Measurements from ENCODE around the gene ITM2C.

The ITM2C gene

DNA sequence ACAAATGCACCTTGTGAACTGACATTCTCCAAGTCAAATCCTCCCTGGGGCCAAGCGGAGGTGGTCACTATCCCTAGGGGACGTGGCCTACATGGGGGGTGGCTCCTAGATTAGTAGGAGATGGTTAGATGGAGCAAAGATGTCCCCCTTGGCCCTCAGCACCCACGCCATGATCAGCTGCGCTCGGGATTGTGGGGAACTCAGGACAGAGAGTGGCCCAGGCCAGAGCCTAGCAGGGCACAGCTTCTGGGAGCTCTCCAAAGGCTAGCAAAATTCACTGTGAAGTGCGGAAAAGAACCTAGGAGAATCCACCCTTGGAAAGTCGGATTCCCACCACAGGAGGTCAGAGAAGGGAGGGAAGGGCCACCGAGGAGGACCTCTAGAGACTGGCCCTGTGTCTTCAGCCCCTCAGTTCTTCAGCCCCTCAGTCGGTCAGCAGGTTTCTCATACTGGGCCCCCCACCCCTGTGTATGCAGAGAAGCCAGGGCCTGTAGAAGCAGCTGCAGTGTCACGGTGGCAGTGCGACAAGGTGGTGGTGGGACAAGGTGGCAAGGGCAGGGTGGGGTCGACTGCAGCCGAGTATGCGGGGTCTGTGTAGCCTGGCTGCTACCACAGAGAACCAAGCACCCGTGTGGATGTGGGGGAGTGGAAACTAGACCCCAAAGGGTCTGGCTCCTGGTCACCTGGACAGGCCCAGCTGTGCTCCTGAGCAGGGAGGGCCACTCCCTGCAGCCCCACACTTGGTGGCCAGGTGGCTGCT, 41.9 kb downstream of the ITM2C start:
- no peak overlapping the region for H3K9ac ChIP-seq (ENCODE audit: low read length)
- TF ChIP-seq EZH2phosphoT487 (conservative IDR thresholded peaks at IDR 0.05; ENCODE audit: low read length): no peak
- TF ChIP-seq, protein P1, sequence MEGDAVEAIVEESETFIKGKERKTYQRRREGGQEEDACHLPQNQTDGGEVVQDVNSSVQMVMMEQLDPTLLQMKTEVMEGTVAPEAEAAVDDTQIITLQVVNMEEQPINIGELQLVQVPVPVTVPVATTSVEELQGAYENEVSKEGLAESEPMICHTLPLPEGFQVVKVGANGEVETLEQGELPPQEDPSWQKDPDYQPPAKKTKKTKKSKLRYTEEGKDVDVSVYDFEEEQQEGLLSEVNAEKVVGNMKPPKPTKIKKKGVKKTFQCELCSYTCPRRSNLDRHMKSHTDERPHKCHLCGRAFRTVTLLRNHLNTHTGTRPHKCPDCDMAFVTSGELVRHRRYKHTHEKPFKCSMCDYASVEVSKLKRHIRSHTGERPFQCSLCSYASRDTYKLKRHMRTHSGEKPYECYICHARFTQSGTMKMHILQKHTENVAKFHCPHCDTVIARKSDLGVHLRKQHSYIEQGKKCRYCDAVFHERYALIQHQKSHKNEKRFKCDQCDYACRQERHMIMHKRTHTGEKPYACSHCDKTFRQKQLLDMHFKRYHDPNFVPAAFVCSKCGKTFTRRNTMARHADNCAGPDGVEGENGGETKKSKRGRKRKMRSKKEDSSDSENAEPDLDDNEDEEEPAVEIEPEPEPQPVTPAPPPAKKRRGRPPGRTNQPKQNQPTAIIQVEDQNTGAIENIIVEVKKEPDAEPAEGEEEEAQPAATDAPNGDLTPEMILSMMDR (IDR thresholded peaks at IDR 0.05; ENCODE audit: insufficient read depth, low read length, poor library complexity, severe bottlenecking): no peak

DNA sequence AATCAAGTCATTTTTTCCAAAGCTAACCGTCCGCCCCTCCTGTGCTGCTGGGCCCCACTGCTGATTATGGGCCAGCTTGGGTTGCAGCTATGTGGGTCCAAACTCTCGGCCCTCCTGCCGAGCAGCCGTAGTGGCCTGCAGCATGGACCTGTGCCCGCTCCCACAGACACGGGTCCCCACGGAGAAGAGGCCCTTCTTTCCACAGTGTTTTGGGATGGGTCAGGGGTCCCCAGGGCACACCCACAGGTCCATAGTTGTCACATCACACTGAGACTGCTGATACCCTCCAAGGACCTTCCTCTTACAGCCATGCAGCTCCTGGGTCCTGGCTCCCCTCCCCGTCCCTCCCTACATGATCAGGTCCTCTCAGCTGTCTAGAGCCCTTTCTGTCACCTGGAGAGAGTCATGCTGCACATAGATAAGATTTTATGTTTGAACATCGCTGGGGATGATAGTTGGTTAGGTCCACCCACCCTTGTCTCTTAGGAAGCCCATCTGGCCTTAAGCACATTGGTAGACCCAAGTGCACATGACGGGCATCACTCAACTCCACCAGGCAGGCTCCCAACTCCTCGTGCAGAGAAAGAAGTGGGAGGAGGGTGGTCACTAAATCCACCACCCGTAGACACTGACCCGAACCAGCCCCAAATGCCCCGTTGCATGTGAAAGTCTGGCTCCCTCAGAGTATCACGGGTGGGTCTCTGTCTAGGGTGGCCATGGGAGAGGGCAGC, 42.8 kb downstream of the ITM2C start:
- Histone ChIP-seq H3K36me3 (ENCODE audit: low read length) (no peaks in the 10 kb centered on the region), H3K9me3 (ENCODE audit: insufficient read depth, low read length) (no peaks in the 10 kb centered on the region), H3K27me3 (ENCODE audit: low read length) (no peaks in the 10 kb centered on the region), H3K4me2 (ENCODE audit: low read depth, low read length, poor library complexity, severe bottlenecking) (no peak overlapping the region), H3K9me2 (replicated peaks; ENCODE audit: insufficient read depth, low read length) (no peaks in the 10 kb centered on the region), H3K9ac (ENCODE audit: low read length) (no peak overlapping the region), H3K27ac (ENCODE audit: low read depth, low read length) (no peak overlapping the region), H3K4me3 (ENCODE audit: insufficient read depth, low read length, poor library complexity, severe bottlenecking) (no peak overlapping the region), H3K79me2 (ENCODE audit: insufficient read depth, low read length) (no peaks in the 10 kb centered on the region), H2AFZ (ENCODE audit: low read depth, low read length, severe bottlenecking) (no peak overlapping the region), H3F3A (ENCODE audit: insufficient read depth) (no peaks in the 10 kb centered on the region), H4K20me1 (ENCODE audit: low read depth, low read length) (no peaks in the 10 kb centered on the region)
- TF ChIP-seq, protein P1 (IDR thresholded peaks at IDR 0.05; ENCODE audit: insufficient read depth, low read length, poor library complexity, severe bottlenecking): no peak
- TF ChIP-seq EZH2phosphoT487 (conservative IDR thresholded peaks at IDR 0.05; ENCODE audit: low read length): no peak

More for the DNA sequence above, 41.9 kb downstream of the ITM2C start:
- Histone ChIP-seq H3K9me2 (replicated peaks; ENCODE audit: insufficient read depth, low read length) (no peaks in the 10 kb centered on the region), H2AFZ (ENCODE audit: low read depth, low read length, severe bottlenecking) (no peak overlapping the region), H3K27ac (ENCODE audit: low read depth, low read length) (no peak overlapping the region), H3K36me3 (ENCODE audit: low read length) (no peaks in the 10 kb centered on the region), H3K4me2 (ENCODE audit: low read depth, low read length, poor library complexity, severe bottlenecking) (no peak overlapping the region), H3K4me3 (ENCODE audit: insufficient read depth, low read length, poor library complexity, severe bottlenecking) (no peak overlapping the region), H3F3A (ENCODE audit: insufficient read depth) (no peaks in the 10 kb centered on the region), H3K9me3 (ENCODE audit: insufficient read depth, low read length) (no peaks in the 10 kb centered on the region), H4K20me1 (ENCODE audit: low read depth, low read length) (no peaks in the 10 kb centered on the region), H3K79me2 (ENCODE audit: insufficient read depth, low read length) (no peaks in the 10 kb centered on the region), H3K27me3 (ENCODE audit: low read length) (no peaks in the 10 kb centered on the region)

DNA sequence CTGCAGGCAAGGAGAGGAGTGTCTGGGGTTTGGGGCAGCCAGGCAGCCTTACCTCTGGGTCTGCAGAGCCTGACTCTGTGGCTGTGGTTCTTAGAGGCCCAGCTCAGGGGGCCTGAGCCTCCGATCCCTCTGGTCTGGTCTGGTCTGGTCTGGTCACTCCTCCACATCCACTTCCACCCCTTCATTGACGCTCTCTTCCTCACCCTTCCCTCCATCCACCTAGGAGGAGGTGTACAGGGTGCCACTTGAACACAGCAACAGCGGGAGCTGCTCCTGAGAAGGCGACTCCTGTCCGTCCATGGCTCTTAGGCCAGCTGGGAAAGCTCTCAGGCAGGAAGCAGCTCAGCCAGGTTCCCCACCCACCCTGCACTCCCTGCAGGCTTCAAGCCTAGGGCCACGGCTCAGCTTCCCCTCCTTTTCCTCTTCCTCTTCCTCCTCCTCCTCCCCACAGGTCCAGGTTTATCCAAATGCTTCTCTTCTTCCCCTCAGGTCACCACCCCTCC, 43.4 kb downstream of the ITM2C start:
- no peak overlapping the region for H3K9ac ChIP-seq (ENCODE audit: low read length)
- H3K27me3 ChIP-seq (ENCODE audit: low read length): no peaks in the 10 kb centered on the region
- H3K36me3 ChIP-seq (ENCODE audit: low read length): no peaks in the 10 kb centered on the region
- no peak overlapping the region for H3K27ac ChIP-seq (ENCODE audit: low read depth, low read length)
- H3K9me3 ChIP-seq (ENCODE audit: insufficient read depth, low read length): no peaks in the 10 kb centered on the region
- H2AFZ ChIP-seq (ENCODE audit: low read depth, low read length, severe bottlenecking): no peak overlapping the region
- H3F3A ChIP-seq (ENCODE audit: insufficient read depth): no peaks in the 10 kb centered on the region
- TF ChIP-seq EZH2phosphoT487 (conservative IDR thresholded peaks at IDR 0.05; ENCODE audit: low read length): no peak
- TF ChIP-seq, protein P1 (IDR thresholded peaks at IDR 0.05; ENCODE audit: insufficient read depth, low read length, poor library complexity, severe bottlenecking): no peak
- no peaks in the 10 kb centered on the region for H3K9me2 ChIP-seq (replicated peaks; ENCODE audit: insufficient read depth, low read length)
- no peak overlapping the region for H3K4me2 ChIP-seq (ENCODE audit: low read depth, low read length, poor library complexity, severe bottlenecking)
- H3K4me3 ChIP-seq (ENCODE audit: insufficient read depth, low read length, poor library complexity, severe bottlenecking): no peak overlapping the region
- no peaks in the 10 kb centered on the region for H3K79me2 ChIP-seq (ENCODE audit: insufficient read depth, low read length)
- H4K20me1 ChIP-seq (ENCODE audit: low read depth, low read length): no peaks in the 10 kb centered on the region
